ENCODE measurements around the gene ALDH1A2. TPM values are rescaled to one million over a fixed set of nuclear protein-coding genes. Genes with fewer than 3 reads are reported as not detected.

Gene ALDH1A2
- total RNA-seq, 1 donor = 2.1 TPM

GRCh38 chr15:58108117-58108516 is 42.6 kb upstream of the ALDH1A2 start:
- H3K4me3 ChIP-seq (ENCODE audit: low read depth, low read length) = no peak overlapping the region
- DNase-seq (ENCODE audit: low read depth) = no peak
- TF ChIP-seq CTCF (IDR thresholded peaks at IDR 0.05; ENCODE audit: insufficient read depth, low read length) = no peak

DNA sequence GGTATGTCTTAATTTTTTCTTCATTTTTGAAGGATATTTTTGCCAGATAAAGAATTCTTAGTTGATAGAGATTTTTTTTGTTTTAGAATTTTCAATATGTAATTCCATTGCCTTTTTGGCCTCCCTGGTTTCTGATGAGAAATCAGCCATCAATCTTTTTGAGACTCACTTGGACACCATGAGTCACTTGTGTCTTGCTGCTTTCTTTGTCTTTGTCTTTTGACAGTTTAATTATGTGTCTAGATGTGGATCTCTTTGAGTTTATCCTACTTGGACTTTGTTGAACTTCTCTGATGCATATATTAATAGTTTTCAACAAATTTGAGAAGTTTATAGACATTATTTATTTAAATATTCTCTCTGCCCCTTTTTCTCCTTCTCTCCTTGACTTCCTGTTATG is 38.0 kb upstream of the ALDH1A2 start:
- no peak for DNase-seq (ENCODE audit: low read depth)
- no peak for TF ChIP-seq CTCF (IDR thresholded peaks at IDR 0.05; ENCODE audit: insufficient read depth, low read length)
- H3K4me3 ChIP-seq (ENCODE audit: low read depth, low read length) = no peak overlapping the region

GRCh38 chr15:58096529-58097084 is 31.1 kb upstream of the ALDH1A2 start:
- TF ChIP-seq CTCF (IDR thresholded peaks at IDR 0.05; ENCODE audit: insufficient read depth, low read length) = no peak
- no peak overlapping the region for H3K4me3 ChIP-seq (ENCODE audit: low read depth, low read length)
- DNase-seq (ENCODE audit: low read depth) = no peak

DNA sequence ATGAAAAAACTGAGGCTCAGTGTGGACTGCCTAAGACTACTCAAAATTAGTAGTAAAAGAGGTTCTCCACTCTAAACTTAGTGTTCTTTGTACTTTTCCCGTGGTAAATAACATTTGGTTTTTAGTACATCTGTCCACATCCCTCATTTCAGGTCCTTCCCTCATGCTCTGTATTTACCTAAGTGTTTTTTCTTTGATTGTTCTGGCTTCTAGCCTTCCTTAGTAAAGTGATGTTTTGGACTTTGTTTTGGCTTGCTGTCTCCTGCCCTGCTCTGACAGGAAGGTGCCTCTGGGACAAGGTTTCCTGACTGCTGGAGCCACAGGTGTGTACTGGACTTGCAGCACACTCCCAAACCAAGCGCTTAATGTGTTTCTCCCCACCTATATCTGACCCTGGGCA is 29.9 kb upstream of the ALDH1A2 start:
- H3K4me3 ChIP-seq (ENCODE audit: low read depth, low read length) = no peak overlapping the region
- no peak for DNase-seq (ENCODE audit: low read depth)
- no peak for TF ChIP-seq CTCF (IDR thresholded peaks at IDR 0.05; ENCODE audit: insufficient read depth, low read length)

DNA sequence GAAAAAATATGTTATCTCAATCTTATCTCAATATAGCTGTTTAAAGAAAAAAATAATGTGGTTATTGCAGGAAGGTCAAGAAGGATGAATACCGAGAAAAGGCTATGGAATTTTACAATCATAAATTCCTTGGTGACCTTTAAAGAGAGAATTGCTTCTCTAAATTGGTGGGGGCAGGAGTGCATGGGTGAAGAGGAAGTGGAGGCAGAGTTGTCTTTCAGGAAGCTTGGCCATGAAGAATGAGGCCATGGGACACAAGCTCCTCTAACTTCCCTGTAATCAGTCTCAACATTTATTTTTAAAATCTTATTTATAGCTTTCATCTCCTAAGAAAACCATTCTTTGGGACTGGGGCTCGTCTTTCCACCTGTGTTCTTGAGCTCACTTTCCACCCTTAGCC is 22.4 kb upstream of the ALDH1A2 start:
- TF ChIP-seq CTCF (IDR thresholded peaks at IDR 0.05; ENCODE audit: insufficient read depth, low read length) = no peak
- DNase-seq (ENCODE audit: low read depth) = no peak
- H3K4me3 ChIP-seq (ENCODE audit: low read depth, low read length) = no peak overlapping the region

DNA sequence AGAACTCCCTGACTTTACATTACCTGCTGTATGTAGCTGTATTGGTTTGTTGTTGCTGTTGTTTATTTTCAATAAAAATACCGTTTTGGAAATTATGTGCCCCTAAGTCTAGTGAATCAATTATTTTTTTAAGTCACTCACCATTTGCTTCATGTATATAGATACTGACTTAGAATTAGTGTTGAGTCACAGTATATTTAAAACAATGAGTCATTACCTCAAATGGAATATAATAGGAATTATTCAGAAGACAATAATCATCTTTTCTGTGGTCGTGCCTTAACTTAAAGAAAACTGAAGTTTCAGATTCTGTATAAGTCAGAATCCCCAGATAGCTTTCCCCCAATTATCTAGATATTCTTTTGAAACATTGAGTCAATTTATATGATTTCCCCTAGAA is 21.0 kb upstream of the ALDH1A2 start:
- no peak overlapping the region for H3K4me3 ChIP-seq (ENCODE audit: low read depth, low read length)
- DNase-seq (ENCODE audit: low read depth) = peak; percentile 14
- no peak for TF ChIP-seq CTCF (IDR thresholded peaks at IDR 0.05; ENCODE audit: insufficient read depth, low read length)

GRCh38 chr15:58083526-58083925 is 18.0 kb upstream of the ALDH1A2 start:
- H3K4me3 ChIP-seq (ENCODE audit: low read depth, low read length) = no peak overlapping the region
- TF ChIP-seq CTCF (IDR thresholded peaks at IDR 0.05; ENCODE audit: insufficient read depth, low read length) = no peak
- no peak for DNase-seq (ENCODE audit: low read depth)

Measured in fibroblast of the aortic adventitia (primary cell).